Ishikawa (cell line): ENCODE results near the gene PLCB3.

Experiments
- CREB1 ChIP-seq: IDR thresholded peaks from 2 replicates; pipeline ENCODE4 v1.6.1; 2012; ENCODE audit warnings: low read depth
- EP300 ChIP-seq: IDR thresholded peaks from 2 replicates; pipeline ENCODE4 v1.6.1; 2012; ENCODE audit warnings: borderline replicate concordance
- FOXM1 ChIP-seq: IDR thresholded peaks from 2 replicates; pipeline ENCODE4 v1.6.1; 2012; ENCODE audit warnings: low read depth, borderline replicate concordance
- MAX ChIP-seq: IDR thresholded peaks from 2 replicates; pipeline ENCODE4 v1.6.1; 2012
- RAD21 ChIP-seq: IDR thresholded peaks from 2 replicates; pipeline ENCODE4 v1.6.1; 2012; ENCODE audit warnings: low read depth
- REST ChIP-seq: IDR thresholded peaks from 2 replicates; pipeline ENCODE4 v1.6.1; 2012; ENCODE audit warnings: low read depth, mild to moderate bottlenecking
- TAF1 ChIP-seq: IDR thresholded peaks from 2 replicates; pipeline ENCODE4 v1.6.1; 2012; ENCODE audit warnings: low read depth, mild to moderate bottlenecking
- TCF12 ChIP-seq: IDR thresholded peaks from 2 replicates; pipeline ENCODE4 v1.6.1; 2012; ENCODE audit warnings: low read depth
- TEAD4 ChIP-seq: IDR thresholded peaks from 2 replicates; pipeline ENCODE4 v1.6.1; 2012
- YY1 ChIP-seq: IDR thresholded peaks from 2 replicates; pipeline ENCODE4 v1.6.1; 2012; ENCODE audit warnings: low read depth
- TF ChIP-seq, protein P1 (sequence below): IDR thresholded peaks from 2 replicates; pipeline ENCODE4 v1.6.1; 2012

GRCh38 chr11:64225608-64226506 is 25.5 kb upstream of the PLCB3 start, which contains the start of the genes NUDT22 and TRPT1:
- TF ChIP-seq REST (no peak), TAF1 (peak; percentile 77), TCF12 (no peak), EP300 (no peak), MAX (peak; percentile 51; the same call in 1 of the 2 replicates), YY1 (no peak), FOXM1 (no peak), TEAD4 (peak; percentile 5; the same call in 1 of the 2 replicates), RAD21 (no peak), CREB1 (0 out of 2 replicates have a peak, but pooled peaks have one; percentile 23)
- TF ChIP-seq, protein P1, sequence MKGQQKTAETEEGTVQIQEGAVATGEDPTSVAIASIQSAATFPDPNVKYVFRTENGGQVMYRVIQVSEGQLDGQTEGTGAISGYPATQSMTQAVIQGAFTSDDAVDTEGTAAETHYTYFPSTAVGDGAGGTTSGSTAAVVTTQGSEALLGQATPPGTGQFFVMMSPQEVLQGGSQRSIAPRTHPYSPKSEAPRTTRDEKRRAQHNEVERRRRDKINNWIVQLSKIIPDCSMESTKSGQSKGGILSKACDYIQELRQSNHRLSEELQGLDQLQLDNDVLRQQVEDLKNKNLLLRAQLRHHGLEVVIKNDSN, result 0 out of 2 replicates have a peak, but pooled peaks have one; percentile 17
